ENCODE results near the gene SAMD15.
"Not testable (repeated sequence)": the region's sequence is repeated elsewhere in the genome, so short reads cannot be mapped to it uniquely, and the experiment has no call there.

SAMD15 gene

DNA sequence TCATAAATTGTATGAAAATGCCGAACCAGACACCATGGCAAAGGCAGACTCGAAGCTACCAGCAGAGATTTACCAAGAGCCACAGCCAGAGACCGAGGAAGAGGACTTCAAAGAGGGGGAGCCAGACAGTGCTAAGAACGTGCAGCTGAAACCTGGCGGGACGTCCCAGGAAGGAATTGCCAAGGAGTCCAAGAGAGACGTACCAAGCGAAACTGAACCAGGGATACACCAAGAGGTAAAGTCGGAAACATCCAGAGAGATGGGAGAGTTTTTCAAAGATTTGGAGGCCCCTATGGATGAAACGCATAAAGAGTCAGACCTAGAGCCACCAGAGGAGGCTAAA lies 294 bp downstream of the SAMD15 start:
- DNase-seq: no peak

DNA sequence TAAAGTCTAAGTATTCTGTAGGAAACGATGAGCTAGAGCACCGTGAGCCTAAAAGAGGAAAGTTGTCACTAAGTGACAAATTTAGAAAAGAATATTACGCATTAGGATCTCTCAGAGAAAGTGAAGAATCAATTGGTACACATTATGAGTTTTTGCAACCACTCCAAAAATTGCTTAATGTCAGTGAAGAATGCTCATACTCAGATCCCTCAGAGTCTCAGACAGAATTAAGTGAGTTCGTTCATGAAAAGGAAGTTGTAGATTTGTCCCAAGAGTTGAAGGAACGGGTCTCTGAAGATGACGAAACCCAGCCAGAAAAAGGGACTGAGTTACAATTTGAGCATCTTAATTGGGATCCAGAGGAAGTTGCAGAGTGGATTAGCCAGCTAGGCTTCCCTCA lies 1.5 kb downstream of the SAMD15 start:
- DNase-seq: no peak

DNA sequence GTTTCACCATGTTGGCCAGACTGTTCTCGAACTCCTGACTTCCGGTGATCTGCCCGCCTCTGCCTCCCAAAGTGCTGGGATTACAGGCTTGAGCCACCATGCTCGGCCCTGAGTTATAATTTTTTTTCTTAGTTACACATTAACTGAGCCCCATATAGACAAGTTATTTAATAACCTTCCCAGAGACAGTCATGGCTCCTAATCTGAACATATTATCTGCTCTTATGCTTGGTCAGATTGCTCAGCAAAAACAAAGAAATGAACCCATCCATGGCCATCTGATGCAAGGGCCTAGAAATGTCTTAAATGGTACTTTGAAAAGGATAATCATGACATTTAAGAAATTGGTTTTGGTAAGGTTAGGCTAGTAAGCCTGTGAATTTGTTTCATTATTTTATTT lies 13.0 kb downstream of the SAMD15 start:
- no peak for DNase-seq

DNA sequence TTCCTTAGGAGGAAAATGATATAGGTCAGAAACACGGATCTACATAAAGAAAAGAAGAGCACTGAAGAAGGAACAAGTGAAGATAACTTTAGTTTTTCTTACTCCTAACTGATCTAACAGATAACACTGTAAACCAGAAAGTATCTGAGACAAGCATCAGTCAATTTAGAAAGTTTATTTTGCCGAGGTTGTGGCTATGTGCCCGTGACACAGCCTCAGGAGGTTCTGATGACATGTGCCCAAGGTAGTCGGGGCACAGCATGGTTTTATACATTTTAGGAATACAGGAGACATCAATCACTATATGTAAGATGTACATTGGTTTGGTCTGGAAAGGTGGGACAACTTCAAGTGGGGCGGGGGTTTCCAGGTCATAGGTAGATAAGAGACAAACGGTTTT lies 23.0 kb downstream of the SAMD15 start:
- DNase-seq: no peak

DNA sequence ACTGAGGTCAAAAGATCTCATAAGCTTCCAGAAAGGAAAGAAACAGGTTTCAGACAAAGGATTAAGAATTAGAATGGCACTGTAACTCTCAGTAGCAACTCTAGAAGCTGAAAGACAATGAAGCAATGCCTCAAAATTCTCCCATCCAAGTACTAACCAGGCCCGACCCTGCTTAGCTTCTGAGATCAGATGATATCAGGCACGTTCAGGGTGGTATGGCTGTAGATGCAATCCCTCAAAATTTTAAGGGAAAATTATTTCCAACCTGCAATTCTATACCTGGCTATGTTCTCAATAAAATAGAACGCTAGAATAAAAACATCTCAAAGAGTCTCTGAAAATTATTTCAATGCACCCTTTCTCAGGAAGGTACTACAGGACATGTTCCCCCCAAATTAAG lies 26.6 kb downstream of the SAMD15 start:
- no peak for DNase-seq

DNA sequence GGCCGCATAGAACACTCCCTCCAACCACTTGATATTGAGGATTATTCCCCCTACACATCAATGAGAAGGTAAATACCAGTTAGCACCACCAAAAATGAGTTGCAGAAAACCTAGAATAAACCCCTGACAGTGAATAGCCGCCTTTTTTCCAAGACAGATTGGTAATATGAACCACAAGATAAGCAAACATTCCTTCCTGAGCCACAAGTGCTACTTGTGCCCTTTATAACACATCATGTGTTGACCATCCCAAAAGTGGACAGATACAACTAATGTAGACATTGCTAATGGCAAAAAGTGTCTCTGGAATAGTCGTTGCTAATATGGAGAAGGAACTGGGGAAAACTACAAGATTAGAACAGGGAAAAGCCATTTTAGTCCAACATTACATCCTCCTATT lies 28.9 kb downstream of the SAMD15 start:
- DNase-seq: no peak

DNA sequence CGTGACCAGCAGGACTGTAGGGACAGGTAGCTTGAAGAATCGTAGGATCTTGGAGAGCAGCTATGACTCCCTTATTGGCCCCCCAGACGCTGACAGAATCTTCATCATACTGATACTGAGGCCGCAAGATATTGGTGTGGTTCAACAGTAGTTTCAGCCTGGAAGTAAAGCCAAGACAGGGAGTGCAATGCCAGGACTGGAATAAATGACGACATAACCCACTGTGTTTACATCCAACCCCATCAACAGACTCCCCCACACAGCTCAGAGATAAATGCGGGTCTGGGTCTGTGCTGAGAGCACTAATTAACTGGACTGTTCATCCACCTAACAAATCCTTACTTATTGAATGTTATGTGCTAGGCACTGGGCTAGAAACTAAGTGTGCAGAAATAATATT lies 29.5 kb downstream of the SAMD15 start:
- DNase-seq: no peak

DNA sequence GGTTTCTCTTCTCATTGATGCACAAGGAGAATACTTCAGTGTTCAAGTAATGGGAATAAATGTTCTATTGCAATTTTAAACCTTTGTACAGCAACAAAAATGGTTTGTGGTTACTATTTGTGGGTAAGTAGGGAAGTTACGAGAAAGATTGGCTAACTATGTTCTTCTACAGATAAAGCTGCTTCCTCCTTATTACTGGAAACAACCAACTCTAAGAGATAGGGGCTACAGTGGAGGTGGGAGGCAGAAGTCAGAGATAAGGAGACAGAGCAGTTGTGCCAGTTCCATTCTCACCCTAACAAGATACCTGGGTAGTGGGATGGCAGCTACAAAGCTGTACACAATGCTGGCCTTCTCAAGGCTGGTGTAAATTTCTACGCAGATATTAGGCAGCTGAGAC lies 30.0 kb downstream of the SAMD15 start:
- peak; percentile 75 for DNase-seq

DNA sequence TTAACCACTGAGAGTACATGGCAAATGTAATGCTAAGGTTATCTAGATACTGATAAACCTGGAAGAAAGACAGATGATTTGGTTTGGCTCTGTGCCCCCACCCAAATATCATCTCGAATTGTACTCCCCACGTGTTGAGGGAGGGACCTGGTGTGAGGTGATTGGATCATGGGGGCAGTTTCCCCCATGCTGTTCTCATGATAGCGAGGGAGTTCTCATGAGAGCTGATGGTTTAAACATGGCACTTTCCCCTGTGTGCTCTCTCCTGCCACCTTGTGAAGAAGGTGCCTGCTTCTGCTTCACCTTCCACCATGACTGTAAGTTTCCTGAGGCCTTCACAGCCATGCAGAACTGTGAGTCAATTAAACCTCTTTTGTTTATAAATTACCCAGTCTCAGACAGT lies 32.0 kb downstream of the SAMD15 start:
- DNase-seq: no peak

DNA sequence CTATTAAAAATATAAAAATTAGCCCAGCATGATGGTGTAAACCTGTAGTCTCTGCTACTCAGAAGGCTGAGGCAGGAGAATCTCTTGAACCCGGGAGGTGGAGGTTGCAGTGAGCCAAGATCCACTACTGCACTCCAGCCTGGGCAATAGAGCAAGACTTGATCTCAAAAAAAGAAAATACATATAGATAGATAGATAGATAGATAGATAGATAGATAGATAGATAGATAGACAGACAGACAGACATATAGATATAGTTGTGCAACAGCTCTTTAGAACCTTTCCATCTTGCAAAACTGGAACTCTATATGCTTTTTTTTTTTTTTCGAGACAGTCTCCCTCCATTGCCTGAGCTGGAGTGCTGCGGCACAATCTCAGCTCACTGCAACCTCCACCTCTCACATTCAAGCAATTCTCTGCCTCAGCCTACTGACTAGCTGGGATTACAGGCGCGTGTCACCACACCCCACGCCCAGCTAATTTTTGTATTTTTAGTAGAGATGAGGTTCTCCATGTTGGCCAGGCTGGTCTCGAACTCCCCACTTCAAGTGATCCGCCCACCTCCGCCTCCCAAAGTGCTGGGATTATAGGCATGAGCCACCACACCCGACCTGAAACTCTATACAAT lies 38.3 kb downstream of the SAMD15 start:
- not testable (repeated sequence) for DNase-seq

DNA sequence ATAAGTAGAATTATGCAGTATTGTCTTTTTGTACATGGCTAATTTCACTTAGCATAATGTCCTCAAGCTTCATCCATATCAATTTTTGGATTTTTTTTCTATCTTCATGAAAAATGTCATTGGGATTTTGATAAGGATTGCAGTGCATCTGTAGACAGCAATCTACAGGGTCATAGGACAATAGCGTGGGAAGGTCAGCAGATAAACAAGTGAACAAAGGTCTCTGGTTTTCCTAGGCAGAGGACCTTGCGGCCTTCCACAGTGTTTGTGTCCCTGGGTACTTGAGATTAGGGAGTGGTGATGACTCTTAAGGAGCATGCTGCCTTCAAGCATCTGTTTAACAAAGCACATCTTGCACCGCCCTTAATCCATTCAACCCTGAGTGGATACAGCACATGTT lies 38.9 kb downstream of the SAMD15 start:
- not testable (repeated sequence) for DNase-seq

DNA sequence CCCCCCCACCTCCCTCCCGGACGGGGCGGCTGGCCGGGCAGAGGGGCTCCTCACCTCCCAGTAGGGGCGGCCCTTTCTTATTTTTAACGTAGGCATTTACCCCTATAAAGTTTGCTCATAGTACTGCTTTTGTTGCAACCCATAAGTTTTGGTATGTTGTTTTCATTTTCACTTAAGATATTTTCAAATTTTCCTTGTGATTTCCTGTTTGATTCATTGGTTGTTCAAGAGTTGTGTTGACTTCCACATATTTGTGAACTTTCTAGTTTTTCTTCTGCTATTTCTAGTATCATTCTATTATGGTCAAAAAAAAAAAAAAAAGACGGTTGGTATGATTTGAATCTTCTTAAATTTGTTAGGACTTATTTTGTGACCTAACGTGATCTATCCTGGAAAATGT lies 39.7 kb downstream of the SAMD15 start:
- no peak for DNase-seq

DNA sequence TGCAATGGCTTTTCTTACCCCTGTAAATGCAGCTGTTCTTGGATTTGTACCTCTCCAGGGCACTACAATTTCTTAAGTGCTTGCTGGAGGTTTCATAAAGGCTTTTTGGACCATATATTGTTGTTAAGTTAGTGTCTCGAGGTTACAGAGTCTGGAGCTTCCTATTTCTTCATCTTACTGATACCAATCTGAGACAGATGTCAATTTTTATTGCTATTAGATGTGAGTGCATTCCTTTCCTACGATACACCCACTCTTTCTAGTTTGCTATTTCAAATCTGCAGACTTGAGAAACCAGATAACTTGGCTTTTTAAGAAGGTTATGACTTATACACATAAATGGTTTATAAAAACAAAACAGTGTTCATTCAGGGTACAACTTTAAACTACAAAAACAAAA lies 44.0 kb downstream of the SAMD15 start:
- DNase-seq: no peak

DNA sequence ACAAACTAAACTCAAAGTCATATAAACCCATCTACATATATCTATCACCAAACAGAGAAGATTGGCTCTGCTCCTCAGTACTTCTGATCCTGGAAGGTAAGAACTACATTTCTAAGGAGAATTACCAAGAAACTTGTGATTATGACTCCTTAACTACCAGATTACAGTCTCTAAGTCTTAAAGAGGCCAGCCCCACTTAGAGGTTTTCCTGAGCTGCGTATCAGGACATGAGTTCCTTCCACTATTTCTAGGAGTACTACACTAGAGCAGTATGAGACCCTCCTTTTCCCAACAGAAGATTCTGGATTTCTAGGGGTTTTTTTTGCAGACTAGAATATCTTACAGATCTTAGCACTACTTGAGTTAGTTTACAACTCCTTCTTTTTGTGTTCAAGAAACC lies 46.2 kb downstream of the SAMD15 start, which contains the start of gene NOXRED1:
NOXRED1 (minus strand) TSS at position 101 of the 400 bp plus-strand sequence. CDS start 634 bp downstream, outside the sequence.
- no peak for DNase-seq

DNA sequence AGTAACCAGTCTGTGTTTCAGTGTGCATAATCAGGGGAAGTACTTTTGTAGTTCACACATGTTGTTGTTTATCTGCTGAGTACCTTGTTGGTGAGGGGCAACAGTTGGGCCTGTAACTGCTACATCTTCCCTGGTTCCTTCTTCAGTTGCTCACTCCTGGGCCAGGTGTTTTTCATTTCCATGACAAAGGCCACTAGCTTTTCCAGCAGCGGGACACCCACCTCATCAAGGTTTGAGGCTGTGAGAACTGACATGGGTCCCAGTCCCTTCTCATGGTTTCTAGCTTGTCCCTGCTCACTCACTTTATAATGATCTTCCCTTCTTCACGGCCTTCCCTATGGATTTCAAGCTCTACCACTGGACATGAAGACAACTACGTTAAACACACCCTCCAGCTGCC lies 47.7 kb downstream of the SAMD15 start:
- DNase-seq: no peak

DNA sequence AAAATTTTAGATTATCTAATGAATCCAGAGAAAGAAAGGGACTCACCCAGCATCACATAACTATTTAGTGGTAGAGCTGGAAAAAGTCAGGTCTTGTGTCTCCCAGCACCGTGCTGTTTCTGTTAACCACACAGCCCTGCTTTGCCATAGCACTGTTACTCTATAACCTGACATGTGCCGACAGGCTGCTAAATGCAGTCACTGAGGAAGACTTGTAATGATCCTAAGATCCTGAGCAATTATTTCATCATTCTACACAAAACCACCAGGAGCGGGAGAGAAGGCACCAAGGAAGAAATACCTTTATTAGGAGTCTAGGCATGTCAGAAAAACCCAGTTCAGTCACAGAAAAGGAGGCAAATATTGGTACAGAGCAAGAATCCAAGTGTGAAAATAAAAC lies 49.2 kb downstream of the SAMD15 start:
- DNase-seq: no peak

DNA sequence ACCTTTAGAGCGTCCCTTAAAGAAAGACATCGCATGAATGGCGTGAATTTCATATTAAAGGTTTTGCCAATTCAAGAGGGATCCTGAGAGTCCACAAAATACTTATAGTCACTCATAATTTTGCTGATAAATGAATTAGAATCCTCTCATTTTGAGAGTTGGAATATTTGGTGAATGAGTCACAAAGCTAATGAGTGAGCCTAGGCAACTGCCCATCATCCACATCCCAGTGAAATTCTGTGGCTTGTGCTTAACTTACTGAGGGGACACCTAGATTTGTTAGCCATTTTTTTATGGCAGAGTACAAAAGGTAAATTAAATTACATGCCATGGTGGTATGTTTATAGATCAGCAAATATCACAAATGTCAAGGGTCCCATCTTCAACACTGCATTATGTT lies 58.9 kb downstream of the SAMD15 start:
- no peak for DNase-seq

DNA sequence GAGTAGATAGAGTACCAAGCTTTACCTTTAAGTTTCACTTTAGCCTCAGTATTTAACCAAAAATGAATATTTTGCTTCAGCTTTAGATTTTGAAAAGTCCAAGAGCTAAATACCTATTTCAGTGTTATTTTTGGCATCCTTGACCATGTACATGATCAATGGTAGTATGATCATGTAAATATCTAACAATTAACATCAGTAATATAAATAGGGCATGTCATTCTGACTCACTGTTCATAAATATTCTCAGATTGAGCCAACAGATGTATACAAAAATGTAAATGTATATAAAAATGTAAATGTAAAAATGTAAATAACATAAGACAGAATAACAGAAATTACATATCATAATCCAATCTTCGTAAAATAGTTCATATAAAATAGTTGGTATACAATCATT lies 61.4 kb downstream of the SAMD15 start:
- no peak for DNase-seq

DNA sequence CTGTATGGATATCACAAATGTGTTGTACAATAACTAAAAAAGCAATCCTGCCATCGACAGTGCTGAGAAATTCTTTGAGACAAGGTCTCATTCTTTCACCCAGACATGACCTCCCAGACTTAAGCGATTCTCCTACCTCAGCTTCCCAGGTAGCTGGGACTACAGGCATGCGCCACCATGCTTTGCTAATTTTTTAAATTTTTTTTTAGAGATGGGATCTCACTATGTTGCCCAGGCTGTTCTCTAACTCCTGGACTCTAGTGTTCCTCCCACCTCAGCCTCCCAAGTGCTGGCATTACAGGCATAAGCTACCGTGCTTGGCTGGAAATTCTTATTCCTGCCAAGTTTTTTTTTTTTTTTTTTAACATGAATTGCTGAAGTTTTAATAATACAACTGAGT lies 62.7 kb downstream of the SAMD15 start:
- no peak for DNase-seq

All from KG1 (cell line).